Left renal cortex interstitium (tissue), 4 donors: Measurements from ENCODE around the gene SPP1. TPM values are rescaled to one million over a fixed set of nuclear protein-coding genes. Genes with fewer than 3 reads are reported as not detected.

ENCODE experiments used
- DNase-seq, 4 donors: peaks; one replicate each; pipeline ENCODE4 v3.0.0-alpha.2; 2013; ENCODE audit warnings: low read depth in 4 of 4, low spot score in 2 of 4, missing footprints in 1 of 4
- polyA plus RNA-seq, 4 donors: library from polyadenylated mRNA; unstranded; fragments of 120-200 nt; gene quantifications; one replicate each; pipeline ENCODE4 v1.2.1, GENCODE V29; 2013; ENCODE audit not compliant: insufficient read length in 4 of 4

SPP1 gene
- polyA plus RNA-seq, 4 donors = 104 to 285 (median 202) TPM

DNA sequence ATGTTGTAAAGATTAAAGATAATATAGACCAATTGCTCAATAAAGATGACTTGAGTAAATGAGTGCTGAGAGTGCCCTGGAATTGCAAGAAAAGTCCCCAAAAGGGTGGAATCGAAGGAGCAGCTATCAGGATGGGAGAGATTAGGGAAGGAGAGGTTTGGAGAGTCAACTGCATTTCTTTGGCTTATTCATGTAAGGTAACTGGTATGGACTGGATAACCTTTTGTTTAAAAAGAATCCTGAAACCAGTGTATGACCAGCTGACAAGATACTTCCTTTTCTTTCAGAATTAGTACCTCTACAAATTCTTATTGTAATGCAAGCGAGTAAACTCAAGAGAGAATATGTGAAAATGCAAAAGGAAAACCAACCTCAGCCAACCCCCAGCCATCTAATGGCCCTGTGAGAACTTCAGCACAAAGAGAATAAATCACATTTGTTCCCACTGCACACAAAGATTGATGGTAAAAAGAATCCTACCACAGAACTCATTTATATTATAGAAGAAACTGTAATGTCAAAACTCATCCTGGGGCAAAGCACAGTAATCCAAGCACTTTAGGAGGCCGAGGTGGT, 24.5 kb upstream of the SPP1 start:
- DNase-seq = no peak

DNA sequence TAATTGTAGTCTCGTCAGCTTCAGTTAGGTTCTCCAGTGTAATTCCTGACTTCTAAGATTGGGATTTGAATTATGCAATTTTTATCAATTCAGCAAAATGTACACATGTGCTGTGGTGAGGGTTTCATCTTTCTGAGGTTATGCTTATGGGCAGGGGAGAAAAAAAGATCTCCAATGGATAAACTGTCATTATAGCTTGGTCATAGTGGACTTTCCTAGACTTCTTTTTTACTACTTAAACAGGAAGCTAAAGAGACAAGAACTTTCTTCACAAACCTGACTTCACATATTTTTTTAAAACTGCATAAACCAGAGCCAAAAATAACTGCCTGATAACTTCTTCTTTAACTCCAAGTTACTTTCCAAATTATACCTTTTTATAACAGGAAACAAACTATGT, 21.7 kb upstream of the SPP1 start:
- DNase-seq = no peak

DNA sequence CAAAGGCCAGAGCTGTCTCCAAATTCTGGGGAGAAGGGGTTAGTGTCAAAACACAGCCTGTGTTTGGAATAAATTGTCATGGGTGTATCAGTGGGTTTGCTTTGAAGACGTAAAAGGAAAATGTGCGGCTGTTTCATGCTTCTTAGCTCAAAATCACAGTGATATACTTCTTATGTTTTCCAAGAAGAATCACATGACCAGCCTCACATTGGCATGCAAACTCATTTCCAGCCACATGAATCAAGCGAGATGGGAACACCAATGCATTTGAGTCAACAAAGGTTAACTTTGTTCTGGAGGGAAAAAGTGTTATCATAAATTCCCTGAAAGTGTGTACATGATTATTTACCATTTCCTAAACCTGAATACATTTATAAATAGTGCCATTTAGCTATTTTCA, 19.0 kb upstream of the SPP1 start:
- no peak for DNase-seq

DNA sequence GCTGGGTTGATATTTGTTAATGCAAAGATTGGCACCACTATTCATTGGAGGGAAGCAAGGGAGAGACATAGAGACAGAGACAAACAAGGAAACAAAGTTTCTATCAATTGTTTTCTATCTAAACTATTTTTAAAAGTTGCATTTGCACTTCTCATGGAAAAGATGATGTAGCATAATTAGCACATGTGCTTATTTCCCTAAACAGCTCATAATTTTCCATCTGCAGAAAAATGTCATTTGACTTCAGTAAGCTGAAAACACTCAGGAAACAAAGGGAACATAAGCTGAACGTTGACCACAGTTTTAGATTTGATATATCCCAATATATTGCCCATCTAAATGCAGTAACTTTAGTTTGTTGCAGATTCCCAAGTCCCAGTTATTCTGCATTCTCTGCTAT, 18.5 kb upstream of the SPP1 start:
- DNase-seq = no peak

DNA sequence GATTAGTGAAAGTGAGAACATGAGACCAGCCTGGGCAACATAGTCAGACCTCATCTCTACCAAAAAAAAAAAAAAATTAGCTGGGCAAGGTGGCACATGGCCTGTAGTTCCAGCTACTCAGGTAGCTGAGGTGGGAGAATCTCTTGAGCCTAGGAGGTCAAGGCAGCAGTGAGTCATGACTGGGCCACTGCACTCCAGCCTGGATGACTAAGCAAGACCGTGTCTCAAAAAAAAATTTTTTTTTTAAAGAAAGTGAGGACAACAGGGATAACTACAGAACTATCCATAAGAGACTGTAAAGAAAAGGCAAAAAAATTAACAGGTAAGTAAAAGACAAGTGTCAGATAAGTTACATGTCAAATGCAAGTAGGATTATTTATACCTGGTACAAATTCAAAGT, 13.5 kb upstream of the SPP1 start:
- no peak for DNase-seq

DNA sequence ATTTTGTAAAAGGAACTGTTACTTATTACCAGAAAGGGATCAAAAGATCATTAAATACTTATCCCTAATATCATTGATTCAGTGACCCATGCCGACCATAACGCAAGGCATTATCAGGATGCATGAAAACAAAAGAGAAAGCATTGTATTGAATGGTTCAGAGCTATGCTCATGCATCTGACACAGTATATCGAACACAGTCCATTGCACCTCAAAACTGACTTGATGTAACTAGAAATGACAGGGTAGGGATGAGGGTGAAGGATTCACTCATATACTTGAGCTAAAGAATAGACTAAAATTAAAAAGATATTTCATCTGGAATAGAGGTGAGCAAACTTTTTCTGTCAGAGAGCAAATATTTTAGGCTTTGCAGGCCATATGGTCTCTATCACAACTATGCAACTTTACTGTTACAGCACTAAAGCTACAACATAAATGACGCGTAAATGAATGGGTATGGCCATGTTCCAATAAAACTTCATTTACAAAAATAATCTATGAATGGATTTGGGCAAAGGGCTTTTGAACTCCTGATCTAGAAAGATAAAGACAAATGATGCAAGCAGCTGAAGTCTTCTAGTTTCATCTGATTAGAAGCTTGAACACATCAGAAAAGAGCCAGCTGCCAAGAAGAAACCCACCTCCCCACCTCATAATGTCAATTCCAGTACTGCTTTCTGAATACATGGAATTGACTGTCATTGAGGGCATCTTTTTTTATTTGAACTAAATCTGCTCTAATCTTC, 12.9 kb upstream of the SPP1 start:
- no peak for DNase-seq

DNA sequence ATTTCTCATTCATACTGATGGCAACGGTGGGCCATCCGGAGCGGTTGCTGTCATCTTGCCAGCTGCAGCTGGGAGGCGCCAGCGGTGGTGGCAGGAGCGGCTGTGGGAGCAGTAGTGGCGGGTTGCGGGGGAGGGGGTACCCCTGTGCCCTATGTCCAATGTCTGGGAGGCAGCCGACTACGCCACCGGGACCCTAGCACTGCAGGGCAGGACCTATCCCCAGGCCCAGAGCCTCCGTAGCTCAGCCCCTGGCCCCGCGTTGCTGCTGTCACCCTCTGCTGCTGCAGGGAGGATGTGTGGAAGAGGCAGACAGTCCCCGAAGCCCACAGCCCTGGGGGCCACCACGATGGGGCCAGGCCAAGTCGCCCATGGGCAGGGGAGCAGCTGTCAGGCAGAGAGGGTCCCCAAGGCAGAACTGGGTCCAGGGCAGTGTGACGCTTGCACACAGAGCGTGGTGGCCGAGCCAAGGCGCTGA, 10.0 kb upstream of the SPP1 start:
- no peak for DNase-seq

DNA sequence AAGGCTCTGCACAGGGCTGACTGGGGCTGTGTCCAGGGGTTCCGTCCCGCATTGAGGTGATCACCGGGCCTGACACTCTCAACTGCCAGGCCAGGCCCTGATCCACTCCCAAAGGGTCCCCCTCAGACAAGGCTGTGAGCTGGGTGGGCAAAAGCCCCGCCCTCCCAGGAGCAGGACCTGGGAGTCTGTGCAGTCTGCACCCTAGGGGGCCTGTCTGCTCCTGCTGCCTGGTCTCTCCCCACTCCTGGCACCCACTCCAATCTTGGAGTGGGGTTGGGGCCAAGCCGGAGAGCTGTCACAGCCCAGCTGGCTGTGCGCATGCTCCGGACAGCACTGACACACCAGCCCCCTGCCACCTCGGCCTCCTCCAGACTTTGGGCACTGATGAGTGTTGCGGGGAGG, 9.4 kb upstream of the SPP1 start:
- DNase-seq = no peak

DNA sequence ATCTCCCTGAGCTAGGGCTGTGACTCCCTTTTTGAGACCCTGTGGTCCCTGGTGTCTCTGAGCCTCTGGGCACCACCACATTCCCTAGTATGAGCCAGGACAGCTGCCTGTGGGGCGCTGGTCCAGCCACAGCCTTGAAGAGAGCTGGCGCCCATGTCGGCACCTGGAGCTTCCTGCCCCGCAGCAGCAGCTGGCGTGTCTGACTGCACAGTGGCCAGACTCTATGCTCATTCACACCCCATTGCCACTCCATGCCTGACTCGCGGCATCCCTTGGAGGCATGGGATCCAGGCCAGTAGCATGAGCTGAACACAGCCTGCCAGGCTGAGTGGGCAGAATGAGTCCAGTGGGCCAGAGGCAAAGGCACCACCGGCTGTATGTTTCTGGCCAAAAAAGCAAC, 8.3 kb upstream of the SPP1 start:
- no peak for DNase-seq

DNA sequence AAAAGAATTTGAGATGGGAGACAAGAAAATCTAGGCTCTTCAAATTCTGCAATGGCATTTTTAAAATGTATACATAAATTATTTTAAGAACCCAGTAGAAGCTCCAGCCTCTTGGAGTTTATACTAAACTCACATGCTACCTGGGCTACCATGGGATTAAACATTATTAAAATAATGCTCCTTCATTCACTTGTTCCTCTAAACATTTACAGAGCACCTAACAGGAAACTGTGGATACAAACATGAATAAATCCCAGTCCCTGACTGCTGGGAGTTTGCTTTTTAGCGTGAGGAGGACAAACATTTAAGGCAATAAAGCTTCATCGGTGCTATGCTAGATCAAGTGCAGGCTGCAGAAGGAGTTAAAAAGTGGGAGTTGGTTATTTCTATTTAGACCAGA, 5.4 kb upstream of the SPP1 start:
- no peak for DNase-seq

DNA sequence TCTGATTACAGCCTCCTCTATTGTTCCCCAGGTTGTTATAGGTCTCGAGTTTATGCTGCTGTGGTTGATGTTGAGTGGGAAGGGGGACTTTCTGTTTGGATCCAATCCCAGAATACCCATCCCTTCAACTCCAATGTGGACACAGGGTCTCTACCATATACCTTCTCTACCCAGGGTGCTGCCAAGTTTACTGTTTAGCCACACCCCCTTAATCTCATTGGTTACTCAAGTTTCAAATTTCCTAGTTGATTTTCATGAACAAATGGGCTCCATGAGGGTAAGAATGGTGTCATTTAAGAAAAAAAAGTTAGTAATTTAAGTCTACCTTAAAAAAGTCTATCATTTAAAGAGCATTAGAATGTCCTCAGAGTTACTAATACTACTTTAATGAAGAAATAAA, 3.6 kb upstream of the SPP1 start:
- DNase-seq = no peak

DNA sequence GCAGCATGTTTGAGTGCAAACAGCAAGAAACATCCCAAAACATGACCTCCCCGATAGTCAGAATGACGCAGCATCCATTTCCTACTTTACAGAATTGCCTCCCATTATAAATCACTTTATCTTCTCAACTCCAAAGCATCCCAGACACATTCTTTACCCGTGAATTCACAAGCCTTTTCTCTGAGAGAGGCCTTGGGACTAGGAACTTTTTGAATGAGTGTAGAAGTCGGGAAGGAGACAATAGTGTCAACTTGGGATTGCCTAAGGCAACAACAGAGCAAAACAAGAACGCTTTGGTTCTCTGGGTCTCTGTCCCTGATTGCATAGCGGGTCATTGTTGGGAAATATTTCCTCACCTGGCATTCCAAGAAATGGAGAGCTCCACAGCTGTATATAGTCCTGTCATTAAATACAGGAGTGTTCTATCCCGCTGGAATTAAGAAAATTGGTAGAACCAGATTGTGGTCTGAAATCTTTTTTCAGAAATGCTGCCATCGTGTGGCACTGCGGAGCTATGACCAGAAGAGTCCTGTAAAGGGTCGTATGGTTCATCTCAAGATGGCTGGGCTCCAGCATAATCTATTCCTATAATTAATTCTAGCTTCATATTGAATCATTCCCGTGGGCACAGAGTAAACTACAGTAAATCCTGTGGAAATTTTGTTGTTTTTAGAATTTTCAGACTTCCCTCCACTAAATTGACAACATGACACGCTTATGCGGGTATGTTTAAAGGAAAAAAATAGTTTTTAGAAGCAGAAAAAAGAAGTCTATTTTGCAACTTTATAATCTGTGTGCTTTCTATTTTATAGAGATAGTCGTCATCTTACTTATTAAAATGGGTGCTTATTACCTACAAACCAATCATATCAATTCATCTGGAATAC, 2.0 kb upstream of the SPP1 start:
- peak in 2 of 4 donors; percentile 41 to 62 for DNase-seq

DNA sequence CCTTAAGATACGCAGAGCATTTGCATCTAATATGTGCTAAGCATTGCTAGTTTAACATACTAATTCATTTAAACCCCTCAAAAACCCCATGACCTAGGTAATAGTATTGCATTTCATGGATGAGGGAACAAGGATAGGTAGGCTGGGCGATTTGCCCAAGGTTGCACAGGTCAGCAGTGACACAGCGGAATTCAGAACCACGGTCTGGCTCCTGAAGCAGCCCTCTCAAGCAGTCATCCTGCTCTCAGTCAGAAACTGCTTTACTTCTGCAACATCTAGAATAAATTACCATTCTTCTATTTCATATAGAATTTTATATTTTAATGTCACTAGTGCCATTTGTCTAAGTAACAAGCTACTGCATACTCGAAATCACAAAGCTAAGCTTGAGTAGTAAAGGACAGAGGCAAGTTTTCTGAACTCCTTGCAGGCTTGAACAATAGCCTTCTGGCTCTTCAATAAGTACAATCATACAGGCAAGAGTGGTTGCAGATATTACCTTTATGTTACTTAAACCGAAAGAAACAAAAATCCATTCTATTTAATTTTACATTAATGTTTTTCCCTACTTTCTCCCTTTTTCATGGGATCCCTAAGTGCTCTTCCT, 555 bp upstream of the SPP1 start:
- DNase-seq = no peak

DNA sequence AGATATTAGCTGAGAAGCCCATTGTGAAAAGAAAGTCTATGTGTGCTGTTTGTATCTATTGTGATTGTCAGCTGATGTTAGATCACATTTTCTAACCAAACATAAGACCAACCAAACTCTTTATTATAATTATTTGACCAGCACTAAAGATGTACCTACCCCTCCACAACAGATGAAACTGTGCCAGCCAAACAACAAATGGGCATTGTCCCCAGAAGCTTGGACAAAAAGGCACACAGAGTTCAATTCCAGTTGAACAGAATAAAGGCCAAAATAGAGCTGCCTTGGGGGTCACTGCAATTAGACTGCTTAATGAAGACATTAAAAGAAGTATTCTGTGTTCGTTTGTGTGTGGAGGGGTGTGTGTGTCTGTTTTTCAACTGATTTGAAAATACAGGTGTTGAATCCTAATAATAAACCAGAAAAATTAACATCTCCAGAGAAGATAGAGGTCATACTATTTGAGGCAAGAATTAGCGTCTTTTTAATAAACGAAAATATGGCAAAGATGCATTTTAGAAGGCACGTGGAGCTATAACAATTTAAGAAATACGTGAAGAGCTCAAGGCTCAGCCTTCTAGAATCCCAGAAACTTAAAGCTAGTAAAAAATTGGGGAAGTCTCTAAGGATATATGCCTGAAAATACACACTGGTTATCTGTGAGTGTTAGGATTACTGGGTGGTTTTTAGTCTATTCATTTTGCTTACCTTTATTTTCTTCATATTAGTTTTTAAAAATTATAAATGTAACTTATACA, 2.2 kb downstream of the SPP1 start:
- DNase-seq = no peak

DNA sequence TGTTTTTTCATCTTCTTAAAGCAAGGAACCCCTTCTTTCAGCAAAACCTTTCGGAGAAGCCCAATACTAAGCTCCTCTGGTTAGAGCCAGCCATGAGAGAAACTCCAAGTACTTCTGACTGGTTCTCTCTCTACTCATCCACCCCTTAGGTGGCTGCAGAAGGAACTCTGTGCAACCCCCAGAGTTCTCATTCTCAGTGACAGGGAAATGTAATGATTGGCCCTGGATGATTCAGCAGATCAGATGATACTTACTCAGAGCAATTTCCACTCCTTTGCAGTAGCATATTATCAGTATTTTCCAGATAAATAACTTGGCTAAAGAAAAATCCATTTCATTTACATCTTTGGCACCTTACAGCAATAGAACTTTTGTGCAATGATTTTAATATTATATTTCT, 3.2 kb downstream of the SPP1 start:
- DNase-seq = no peak

DNA sequence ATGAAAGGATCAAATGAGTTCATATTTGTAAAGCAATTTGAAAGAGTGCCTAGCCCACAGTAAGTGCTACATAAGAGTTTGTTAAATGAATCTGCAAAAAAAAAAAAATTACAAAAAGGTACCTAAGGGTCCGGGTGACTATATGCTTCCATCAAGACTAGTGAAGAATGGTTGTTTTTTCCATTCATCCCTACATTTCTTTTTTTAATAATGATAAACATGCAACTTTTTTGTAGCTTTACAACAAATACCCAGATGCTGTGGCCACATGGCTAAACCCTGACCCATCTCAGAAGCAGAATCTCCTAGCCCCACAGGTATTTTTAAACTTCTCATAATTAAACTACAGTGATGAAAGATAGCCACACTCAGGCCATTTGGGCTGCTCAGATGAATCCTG, 4.3 kb downstream of the SPP1 start:
- DNase-seq = no peak

DNA sequence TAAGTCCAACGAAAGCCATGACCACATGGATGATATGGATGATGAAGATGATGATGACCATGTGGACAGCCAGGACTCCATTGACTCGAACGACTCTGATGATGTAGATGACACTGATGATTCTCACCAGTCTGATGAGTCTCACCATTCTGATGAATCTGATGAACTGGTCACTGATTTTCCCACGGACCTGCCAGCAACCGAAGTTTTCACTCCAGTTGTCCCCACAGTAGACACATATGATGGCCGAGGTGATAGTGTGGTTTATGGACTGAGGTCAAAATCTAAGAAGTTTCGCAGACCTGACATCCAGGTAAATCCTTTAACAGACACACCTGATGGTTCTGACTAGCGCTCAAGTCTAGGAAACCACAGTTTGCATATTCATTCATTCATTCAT, 6.0 kb downstream of the SPP1 start:
- no peak for DNase-seq

DNA sequence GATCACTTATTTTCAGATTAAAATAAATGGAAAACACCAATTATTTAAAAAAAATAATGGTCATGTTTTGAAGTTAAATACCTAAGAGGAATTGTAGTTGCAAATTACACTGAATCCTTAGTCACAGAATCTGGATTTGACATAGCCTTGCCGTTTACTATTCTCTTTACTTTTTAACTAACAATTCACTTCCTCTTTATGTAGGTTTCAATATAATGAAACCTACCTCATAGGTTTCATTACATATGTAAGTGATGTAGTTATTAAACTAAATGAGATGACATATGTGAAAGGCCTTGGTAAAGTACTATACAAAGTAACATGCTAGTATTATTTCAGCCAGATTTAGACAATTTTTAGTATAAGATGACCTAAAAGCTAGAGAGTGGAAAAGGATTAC, 6.5 kb downstream of the SPP1 start:
- no peak for DNase-seq

DNA sequence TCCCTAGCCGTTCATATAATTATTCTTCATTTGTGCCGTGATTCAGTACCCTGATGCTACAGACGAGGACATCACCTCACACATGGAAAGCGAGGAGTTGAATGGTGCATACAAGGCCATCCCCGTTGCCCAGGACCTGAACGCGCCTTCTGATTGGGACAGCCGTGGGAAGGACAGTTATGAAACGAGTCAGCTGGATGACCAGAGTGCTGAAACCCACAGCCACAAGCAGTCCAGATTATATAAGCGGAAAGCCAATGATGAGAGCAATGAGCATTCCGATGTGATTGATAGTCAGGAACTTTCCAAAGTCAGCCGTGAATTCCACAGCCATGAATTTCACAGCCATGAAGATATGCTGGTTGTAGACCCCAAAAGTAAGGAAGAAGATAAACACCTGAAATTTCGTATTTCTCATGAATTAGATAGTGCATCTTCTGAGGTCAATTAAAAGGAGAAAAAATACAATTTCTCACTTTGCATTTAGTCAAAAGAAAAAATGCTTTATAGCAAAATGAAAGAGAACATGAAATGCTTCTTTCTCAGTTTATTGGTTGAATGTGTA, 7.0 kb downstream of the SPP1 start:
- no peak for DNase-seq

DNA sequence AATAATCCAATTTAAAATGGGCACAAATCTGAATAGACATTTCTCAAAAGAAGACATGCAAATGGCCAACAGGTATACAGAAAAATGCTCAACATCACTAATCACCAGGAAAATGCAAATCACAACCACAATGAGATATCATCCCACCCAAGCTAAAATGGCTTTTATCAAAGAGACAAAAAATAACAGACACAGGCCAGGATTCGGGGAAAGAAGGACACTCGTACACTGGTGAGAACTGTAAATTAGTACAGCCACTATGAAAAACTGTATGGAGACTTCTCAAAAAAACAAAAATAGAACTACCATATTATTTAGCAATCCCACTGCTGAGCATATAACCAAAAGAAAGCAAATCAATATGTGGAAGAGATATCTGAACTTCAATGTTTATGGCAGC, 8.5 kb downstream of the SPP1 start:
- DNase-seq = no peak
